SHP77 treated with DMSO at 0.1 percent for 48 hours (cell line): Measurements from ENCODE around the gene PAFAH1B1.
"Not testable (repeated sequence)": the region's sequence is repeated elsewhere in the genome, so short reads cannot be mapped to it uniquely, and the experiment has no call there.

Source experiments
- DNase-seq: peaks from one replicate; lab custom pipeline; 2025; lab: John Stamatoyannopoulos, UW

Gene PAFAH1B1

DNA sequence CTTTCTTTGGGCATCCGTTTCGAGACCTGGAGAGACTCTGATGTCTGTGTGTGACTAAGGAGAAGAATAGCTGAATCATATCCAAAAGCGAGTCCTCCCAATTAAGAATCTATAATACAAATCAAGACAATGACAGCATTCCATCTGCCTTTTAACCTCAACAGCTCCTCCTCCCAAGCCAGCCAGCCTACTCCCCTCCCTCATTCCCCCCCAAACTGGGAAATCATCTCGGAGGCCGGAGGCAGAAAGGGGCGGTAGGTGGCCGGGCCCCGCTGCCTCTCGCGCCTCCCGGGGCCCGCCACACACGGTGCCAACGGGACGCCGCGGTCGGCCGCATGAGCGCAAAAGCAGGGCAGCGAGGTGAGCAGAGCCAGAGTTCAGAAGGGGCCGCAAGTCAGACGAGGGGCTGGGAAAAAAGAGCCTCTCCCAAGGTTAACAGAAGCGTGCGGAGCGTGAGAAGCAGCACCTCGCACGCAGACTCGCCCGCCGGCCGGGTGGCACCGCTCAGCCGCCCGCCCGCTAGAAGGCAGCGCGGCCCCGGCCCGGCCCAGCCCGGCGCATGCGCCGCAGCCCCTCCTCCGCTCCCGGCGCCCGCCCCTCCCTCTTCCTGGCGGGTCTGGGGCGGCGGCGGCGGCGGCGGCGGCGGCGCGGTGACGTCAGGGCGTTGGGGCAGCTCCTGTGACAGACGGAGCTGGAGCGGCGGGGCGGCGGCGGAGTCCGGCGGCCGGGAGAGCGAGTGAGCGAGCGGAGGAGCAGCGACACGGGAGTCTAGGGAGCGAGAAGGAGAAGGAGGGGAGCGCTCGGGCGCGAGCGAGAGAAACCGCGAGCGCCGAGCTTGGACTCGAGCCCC is at the start of gene PAFAH1B1:
PAFAH1B1 (plus strand) TSS at position 684 of the 850 bp plus-strand sequence. CDS start 44,635 bp downstream, outside the sequence.
- DNase-seq: peak; percentile 86

DNA sequence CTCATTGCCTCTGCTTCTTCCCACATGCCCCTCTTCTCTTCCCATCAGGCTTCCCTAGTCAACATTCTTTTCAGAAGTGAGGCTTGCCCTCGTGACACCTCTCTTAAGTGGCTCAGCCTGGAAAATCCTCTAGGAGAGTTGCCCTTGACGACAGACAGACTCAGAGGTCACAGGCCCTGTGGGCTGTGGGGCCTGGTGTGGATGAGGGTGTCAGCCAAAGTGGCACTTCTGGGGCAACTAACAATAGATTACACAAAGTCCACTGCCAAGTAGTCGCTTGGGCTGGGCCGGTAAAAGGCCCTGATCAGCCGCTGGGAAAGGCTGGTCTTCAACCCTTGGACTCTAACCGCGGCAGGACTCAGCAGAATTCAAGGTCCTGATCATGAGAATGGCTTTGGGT is 48.1 kb upstream of the PAFAH1B1 start:
- no peak for DNase-seq

DNA sequence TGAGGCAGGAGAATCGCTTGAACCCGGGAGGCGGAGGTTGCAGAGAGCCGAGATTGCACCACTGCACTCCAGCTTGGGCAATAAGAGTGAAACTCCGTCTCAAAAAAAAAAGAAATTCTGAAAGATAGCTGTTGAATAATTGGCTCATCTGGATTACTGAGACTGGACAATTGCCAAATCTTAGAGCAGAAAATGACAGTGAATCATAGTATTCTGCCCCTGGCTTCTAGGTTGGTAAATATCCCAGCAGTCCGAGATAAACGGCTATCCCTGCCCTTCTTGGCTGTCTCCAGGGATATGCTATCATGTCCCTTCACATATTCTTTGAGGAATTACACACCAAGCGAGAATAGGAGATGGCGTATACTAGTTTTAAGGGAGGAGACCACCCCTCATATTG is 46.3 kb upstream of the PAFAH1B1 start:
- no peak for DNase-seq

DNA sequence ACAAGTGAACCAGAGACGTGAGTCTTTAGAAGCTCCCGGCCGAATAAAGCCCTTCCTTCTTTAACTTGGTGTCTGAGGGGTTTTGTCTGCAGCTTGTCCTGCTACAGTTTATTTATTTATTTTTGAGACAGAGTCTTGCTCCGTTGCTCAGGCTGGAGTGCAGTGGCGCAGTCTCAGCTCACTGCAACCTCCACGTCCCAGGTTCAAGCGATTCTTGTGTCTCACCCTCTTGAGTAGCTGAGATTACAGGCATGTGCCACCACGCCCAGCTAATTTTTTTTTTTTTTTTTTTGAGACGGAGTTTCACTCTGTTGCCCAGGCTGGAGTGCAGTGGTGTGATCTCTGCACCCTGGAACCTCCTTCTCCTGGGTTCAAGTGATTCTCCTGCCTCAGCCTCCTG is 45.4 kb upstream of the PAFAH1B1 start:
- not testable (repeated sequence) for DNase-seq

DNA sequence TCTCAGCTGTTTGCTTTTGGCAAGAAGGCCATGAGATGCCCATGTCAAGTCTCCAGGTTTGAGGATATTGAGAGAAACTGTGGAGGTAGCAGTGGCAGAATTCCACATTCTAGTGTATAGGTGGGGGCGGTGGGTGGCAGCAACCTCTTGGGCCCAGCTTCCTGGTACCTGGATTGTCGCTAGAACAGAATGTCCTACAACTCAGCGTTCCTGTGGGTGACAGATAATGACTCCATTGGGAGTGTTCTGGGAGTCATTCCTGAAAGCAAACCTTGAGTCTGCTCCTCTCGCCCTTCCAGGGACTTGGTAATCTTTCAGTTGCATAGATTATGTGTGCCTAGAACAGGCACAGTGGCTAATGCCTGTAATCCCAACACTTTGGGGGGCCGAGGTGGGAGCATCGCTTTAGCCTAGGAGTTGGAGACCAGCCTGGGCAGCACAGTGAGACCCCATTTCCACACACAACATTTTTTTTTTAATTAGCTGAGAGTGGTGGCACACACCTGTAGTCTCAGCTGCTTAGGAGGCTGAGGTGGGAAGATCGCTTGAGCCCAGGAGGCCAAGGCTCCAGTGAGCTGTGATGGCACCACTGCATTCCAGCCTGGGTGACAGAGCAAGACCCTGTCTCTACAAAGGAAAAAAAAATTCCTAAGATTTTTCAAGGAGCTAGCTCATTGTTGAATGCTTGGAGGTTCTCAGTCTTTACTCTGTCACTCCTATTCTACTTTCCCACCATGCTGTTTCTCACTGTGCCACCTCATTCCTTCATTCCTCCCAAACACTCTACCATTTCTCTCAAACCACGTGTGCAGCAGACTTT is 43.9 kb upstream of the PAFAH1B1 start:
- no peak for DNase-seq

DNA sequence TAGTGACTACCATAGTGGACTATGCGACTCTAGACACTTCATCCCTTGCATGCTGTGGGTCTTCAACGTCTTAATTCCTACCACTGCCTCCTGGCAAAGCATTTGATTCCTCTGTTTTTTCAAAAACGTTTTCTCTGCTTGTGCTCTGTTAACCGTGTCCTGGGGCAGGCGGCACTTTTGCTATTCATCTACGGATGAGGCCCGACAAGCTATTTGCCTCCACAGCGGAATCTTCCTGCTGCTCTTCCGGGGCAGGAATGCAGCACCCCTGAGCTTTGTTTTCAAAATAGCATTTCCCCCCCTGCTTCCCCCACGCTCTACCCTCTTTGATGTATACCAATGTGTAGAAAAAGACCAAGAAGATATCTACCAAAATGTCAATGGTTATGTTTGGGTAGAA is 42.0 kb upstream of the PAFAH1B1 start:
- no peak for DNase-seq

DNA sequence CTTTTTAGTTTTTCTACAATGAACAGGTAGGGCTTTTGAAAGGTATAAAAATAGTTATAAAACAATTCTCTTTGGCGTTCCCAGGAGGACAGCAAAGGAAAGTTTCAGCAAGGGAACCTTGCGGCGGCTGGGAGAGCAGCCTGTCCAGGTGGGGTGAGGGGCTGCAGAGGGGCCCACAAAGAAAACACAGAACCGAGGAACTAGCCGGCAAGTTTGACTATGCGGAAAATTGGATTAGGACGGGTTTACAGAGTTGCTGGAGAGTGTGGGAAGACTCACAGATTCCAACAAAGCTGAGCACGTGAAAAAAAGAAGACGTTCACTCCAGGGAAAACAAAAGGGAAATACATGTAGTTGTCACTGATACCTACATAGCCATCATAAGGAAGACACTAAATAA is 41.5 kb upstream of the PAFAH1B1 start:
- DNase-seq: no peak

DNA sequence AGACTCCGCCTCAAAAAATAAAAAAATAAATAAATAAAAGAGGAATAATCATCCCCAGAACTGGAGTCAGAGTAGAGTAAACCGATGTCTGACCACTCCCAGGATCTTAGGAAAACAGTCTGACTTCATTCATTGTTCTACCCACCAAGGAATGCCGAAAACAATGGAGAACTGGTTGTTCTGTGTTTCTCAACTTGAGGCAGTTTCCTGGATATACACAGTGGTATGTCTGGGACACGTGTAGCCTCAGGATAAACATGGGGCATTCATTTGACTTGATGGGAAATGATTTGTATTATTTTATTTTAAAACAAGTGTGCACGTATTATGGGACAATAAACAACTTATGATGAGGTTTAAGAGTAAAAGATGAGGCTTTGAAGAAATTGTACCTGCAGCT is 32.8 kb upstream of the PAFAH1B1 start:
- DNase-seq: no peak

DNA sequence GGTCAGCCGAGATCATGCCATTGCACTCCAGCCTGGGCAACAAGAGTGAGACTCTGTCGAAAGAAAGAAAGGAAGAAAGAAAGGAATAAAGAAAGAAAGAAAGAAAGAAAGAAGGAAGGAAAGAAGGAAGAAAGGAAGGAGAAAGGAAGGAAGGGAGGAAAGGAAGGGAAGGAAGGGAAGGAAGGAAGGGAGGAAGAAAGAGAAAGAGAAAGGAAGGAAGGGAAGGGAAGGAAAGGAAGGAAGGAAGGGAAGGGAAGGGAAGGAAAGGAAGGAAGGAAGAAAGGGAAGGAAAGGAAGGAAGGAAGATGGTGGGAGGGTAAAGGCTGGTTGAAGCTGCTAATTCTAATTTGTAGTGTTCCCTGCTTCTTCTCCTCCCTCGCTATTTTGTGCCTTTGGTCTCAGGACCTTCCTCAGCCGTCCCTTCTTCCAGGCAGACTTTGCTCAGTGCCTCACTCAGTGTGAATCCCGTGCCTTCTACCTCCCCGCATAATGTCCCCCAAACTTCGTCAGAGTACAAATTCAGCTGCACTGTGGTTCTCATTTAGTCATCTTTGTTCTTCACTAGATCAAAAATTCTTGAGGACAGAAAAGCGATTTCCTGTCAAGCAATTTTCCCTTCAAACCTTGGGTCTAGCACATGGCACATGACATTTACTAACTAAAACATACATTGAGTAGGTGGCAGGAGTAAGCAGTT is 31.1 kb upstream of the PAFAH1B1 start:
- DNase-seq: no peak

DNA sequence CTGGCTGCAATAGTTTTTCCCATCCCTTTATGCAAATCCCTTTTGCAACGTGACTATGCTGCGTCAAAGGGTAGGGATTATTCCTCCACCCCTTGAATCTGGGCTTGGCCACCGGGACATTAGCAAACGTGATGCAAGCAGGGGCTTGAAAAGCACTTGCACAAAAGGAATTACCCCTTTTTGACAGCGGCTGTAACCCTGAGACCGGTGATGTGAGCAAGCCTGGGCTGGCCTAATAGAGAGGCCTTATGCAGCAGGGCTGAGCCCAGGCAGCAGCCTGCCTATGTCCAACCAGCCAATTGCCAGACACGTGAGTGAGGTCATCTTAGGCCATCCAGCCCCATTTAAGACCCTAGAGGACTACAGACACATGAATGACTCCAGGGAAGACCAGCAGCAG is 30.4 kb upstream of the PAFAH1B1 start:
- DNase-seq: peak; percentile 57

DNA sequence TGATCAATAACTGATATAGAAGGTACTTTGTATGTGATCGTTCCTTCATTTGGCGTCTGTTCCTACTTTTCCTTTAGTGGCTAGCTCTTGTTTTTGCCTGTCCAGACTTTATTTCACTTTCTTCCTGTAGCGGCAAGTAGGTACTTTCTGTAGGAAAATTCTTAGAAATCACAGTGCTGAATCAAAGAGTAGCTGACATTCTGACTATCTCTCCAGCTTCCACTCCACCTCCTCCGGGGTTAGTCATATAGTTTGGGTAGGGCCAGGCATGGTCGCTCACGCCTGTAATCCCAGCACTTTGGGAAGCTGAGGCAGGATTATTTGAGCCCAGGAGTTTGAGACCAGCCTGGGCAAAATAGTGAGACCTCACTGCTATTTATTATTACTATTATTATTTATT is 29.9 kb upstream of the PAFAH1B1 start:
- no peak for DNase-seq

DNA sequence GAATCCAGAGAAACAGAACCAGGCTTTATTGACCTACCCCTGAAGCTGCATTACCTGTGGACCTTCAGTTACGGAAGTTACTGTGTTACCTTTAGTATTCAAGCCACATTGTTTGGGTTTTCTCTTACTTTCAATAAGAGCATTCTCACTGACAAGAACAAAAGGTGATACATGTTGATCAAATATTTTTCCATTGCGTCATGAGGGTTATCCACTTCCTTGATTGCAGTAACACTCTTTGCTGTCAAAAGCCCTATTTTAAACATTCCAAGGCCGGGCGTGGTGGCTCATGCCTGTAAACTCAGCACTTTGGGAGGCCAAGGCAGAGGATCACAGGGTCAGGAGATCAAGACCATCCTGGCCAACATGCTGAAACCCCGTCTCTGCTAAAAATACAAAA is 28.6 kb upstream of the PAFAH1B1 start:
- no peak for DNase-seq

DNA sequence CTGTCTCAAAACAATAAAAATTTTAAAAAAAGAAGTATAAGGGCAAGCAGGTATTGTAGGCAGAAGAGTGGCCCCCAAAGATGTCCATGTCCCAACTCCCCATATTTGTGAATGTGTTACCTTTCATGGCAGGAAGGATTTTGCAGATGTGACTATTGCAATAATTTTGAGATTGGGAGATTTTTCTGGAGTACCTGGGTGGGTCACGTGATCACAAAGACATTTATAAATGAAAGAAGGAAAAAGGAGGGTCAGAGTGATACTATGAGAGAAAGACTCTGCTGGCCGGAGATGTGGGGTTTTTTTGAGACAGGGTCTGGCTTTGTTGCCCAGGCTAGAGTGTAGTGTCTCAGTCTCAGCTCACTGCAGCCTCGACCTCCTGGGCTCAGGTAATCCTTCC is 27.4 kb upstream of the PAFAH1B1 start:
- no peak for DNase-seq

DNA sequence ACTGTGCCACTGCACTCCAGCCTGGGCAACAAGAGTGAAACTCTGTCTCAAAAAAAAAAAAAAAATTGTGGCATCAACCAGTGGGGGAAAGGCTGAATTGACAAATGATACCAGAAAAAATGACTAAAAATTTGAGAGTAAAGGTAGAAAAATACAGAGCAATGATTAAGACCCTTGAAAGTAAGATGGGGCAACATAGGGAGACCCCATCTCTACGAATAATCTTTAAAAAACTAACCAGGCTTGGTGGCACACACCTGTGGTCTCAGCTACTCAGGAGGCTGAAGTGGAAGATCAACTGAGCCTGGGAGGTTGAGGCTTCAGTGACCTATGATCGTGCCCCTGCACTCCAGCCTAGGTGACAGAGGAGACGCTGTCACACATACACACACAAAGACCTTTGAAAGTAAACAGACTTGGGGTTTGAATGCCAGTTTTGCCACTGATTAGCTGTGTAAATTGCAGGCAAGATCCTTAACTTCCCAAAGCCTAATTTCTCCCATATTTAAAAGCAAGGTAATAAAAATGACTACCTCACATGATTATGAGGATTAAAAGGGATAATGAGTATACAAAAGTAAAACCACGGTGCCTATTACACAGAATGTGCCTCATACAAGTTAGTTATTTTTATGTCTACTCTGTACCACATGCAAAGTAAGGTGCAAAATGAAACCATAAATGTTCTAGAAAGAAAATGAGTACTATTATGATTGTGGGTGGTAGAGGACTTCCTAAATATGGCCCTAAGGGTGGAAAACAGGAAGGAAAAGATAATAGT is 21.7 kb upstream of the PAFAH1B1 start:
- DNase-seq: no peak

DNA sequence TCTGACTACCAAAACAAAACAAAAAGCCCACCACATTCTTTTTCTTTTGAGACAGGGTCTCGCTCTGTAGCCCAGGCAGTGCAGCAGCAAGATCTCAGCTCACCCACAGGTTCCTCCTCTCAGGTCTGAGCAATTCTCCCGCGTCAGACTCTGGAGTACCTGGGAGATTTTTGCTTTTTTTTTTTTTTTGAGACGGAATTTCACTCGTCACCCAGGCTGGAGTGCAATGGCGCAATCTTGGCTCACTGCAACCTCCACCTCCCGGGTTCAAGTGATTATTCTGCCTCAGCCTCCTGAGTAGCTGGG is 21.2 kb upstream of the PAFAH1B1 start:
- not testable (repeated sequence) for DNase-seq

DNA sequence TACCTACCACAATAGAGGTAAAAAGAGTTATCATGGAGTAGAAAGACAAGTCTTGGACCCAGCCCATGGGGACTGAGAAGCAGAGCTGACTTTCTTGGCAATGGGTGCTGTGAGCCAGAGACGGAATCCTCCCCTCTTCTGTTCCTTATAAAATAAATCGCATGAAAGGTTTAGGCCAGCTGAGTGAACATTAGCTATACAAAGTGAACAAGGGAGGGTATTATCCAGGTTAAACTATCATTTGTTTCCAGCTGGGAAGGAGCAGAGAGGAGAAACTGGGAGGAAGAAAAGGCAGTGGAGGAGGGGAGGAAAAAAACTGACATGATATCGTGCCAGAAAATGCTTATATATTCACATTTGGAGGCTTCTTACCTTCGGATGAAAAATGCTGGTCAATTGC is 13.3 kb upstream of the PAFAH1B1 start:
- DNase-seq: no peak

DNA sequence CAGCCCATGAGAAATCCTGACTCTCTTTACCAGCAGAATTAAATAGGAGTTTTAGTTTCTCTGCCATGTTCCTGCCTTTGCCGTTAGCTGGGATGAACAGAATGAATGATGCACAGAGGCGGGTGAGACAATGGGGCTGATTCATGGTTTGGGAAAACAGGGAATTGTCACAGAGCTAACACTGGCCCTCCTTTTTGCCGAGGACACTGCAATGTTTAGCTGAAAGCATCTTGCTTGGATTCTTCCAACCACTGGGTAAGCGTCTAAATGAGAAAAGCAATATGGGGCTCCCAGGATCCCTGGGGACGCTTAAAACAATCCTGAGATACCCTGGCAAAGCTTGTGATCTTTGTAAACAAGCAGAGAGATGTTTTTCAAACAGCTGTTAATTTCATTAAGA is 12.8 kb upstream of the PAFAH1B1 start:
- DNase-seq: no peak

DNA sequence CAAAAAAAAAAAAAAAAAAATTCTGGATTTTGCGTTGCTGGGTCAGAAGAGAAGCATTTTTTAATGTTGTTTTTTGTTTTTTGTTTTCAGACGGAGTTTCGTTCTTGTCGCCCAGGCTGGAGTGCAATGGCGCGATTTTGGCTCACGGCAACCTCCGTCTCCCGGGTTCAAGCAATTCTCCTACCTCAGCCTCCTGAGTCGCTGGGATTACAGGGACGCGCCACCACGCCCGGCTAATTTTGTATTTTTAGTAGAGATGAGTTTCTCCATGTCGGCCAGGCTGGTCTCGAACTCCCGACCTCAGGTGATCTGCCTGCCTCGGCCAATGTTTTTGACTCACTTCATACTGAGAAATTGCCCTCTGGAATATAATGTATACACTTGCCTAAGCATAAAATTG is 11.0 kb upstream of the PAFAH1B1 start:
- no peak for DNase-seq

DNA sequence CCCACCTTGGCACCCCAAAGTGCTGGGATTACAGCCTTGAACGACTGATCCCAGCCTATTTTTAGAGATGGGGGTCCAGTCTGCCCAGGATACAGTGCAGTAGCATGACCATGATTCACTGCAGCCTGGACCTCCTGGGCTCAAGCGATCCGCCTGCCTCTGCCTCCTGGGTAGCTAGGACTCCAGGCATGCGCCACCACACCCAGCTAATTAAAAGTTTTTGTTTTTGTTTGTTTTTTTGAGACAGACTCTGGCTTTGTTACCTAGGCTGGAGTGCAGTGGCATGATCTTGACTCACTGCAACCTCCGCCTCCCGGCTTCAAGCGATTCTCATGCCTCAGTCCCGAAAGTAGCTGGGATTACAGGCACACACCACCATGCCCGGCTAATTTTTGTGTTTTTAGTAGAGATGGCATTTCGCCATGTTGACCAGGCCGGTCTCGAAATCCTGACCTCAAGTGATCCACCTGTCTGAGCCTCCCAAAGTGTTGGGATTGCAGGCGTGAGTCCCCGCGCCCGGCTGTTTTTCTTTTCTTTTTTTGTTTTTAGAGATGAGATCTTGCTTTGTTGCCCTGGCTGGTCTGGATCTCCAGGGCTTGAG is 2.3 kb upstream of the PAFAH1B1 start:
- no peak for DNase-seq

DNA sequence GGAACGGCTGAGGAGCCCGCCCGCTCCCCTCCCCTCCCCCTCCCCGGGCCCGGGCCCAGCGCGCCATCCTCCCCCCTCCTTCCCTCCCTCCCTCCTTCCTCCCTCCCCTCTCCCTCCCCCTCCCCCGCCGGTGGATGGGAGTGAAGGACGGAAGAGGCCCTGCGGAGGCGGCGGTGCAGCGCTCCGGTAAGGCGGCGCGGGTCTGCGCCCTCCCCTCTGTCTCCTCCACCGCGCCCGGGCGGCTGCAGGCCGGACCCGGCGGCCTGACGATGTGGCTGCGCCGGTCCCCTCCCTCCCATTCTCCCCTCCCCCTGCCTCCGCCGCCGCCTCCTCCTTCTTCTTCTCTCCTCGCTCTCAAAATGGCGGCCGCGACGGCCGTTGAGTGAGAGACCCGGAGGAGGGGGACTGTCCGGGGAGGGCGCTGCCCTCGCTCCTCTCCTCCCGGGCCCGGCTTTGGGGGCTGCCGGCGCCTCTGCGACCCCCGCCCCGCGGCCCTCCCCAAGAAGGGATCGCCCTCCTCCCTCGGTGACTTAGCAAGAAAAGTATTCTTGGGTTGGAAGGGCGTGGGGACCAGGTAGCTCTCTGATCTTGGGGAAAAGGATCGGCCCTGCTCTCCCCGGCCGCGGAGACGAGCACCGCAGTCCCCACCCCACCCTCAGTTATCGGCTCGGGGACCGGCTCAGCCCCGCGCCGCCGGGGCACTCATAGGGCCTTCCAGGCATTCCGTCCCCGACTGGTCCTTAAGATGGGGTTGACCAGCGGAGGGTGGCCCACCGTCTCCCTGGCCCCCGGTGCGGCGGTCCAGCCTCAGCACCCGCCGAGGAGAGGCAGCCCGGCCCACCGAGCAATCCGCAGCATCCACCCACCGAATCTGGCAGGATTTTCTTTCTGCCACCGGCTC is 617 bp downstream of the PAFAH1B1 start:
- peak; percentile 68 for DNase-seq
